Measurements from ENCODE around the gene MEF2A.

The MEF2A gene

GRCh38 chr15:99574048-99574447 lies 8.3 kb downstream of the MEF2A start:
- DNase-seq (ENCODE audit: low spot score): no peak
- Histone ChIP-seq H3K27ac (no peak overlapping the region), H3K4me3 (no peak overlapping the region)
- TF ChIP-seq CTCF (IDR thresholded peaks at IDR 0.05): no peak

DNA sequence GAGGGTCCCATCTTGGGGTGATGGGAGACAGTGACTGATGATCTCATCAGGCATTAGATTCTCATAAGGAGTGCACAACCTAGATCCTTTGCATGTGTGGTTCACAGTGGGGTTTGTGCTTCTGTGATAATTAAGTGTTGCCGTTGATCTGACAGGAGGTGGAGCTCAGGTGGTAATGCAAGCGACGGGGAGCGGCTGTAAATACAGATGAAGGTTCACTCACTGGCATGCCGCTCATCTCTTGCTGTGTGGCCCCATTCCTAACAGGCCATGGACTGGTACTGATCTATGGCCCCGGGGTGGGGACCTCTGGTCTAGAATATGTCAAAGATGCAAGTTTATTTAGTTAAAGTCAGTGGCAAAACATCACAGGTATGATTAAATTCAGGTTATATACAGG lies 8.7 kb downstream of the MEF2A start:
- Histone ChIP-seq H3K4me3 (no peak overlapping the region), H3K27ac (no peak overlapping the region)
- no peak for TF ChIP-seq CTCF (IDR thresholded peaks at IDR 0.05)
- DNase-seq (ENCODE audit: low spot score): no peak

DNA sequence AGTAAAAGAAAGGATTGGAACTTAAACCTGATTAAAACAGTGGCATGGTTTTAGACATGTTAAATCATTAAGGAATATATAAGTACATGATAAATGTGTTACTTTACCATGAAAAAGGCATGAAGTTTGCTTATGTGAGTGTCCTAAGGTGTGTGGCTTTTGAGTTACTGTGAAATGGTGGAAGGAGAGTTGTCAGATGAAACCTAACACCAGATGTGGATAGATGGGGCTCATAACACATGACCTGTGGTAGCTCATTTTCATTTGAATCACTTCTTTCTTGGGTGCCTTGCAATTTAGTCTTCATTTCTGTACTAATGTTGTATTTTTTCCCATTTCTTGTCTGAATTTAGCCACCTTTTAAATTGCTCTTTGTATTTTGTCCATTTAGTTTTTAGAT lies 13.0 kb downstream of the MEF2A start:
- DNase-seq (ENCODE audit: low spot score): no peak
- TF ChIP-seq CTCF (IDR thresholded peaks at IDR 0.05): no peak
- no peak overlapping the region for H3K27ac ChIP-seq
- no peak overlapping the region for H3K4me3 ChIP-seq

- H3K27ac ChIP-seq: no peak overlapping the region
- no peak for TF ChIP-seq CTCF (IDR thresholded peaks at IDR 0.05)
- DNase-seq (ENCODE audit: low spot score): no peak
- H3K4me3 ChIP-seq: no peak overlapping the region
These were observed 14.3 kb downstream of the MEF2A start for GRCh38 chr15:99580076-99580475.

DNA sequence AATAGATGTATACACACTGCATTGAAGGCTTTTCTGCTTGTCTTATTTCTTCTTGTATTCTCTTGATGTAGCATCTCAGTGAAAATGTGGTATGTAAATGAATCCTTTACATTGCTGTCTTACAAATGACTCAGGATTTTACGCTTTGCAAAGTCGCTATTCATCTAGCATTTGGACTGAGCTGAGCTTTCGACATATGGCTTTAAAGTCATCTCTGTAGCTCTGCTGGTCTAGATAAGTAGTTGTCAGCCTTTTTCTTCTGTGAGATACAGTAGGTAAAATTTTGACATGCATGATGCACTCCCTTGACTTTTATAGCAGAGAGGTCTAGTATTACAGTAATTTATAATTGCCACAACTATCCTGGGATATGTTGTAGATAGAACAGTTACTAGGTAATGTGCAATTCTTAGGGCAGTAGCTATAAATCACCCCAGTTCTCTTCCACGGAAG lies 16.8 kb downstream of the MEF2A start:
- no peak overlapping the region for H3K4me3 ChIP-seq
- H3K27ac ChIP-seq: no peak overlapping the region
- DNase-seq (ENCODE audit: low spot score): no peak
- no peak for TF ChIP-seq CTCF (IDR thresholded peaks at IDR 0.05)

DNA sequence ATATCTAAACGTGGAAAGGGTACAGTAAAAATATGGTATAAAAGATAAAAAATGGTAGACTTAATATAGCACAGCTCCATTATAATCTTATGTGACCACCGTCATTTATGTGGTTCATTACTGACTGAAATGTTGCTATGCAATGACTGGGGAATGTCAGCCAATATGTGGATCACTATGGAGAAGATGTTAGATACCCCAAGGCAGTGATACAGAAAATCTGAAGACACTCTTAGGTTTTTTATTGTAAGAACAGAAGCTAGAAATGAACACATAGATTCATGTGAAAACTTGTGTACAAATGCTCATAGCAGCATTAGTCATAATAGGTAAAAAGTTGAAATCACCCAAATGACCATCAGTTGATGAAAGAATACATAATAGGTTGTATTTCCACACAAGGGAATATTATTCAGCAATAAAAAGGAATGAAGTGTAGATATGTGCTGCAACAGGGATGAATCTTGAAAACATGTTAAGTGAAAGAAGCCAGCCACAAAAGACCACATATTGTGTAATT lies 18.4 kb downstream of the MEF2A start:
- no peak overlapping the region for H3K27ac ChIP-seq
- no peak for DNase-seq (ENCODE audit: low spot score)
- TF ChIP-seq CTCF (IDR thresholded peaks at IDR 0.05): no peak
- H3K4me3 ChIP-seq: no peak overlapping the region

GRCh38 chr15:99586121-99586520 lies 20.3 kb downstream of the MEF2A start:
- no peak overlapping the region for H3K4me3 ChIP-seq
- no peak for TF ChIP-seq CTCF (IDR thresholded peaks at IDR 0.05)
- DNase-seq (ENCODE audit: low spot score): no peak
- H3K27ac ChIP-seq: no peak overlapping the region
